Esophagus muscularis mucosa (tissue), 4 donors: ENCODE data around the gene FAM181A. TPM values are rescaled to one million over a fixed set of nuclear protein-coding genes. Genes with fewer than 3 reads are reported as not detected.

Source experiments
- DNase-seq: peaks from one replicate; pipeline ENCODE4 v3.0.0-alpha.2; 2017; ENCODE audit errors: extremely low spot score
- H3K27ac ChIP-seq, 4 donors: fragments of 200-600 bp; sonication (generic); replicated peaks in 1 of 4; 1 replicate in 3 of 4; 2 replicates in 1 of 4; pipeline ENCODE4 v1.5.1; 2016 to 2019; ENCODE audit warnings: mild to moderate bottlenecking in 1 of 4
- H3K27me3 ChIP-seq, 4 donors: fragments of 200-600 bp; sonication (generic); one replicate each; pipeline versions ENCODE4 v1.5.1 to v1.6.0; 2016 to 2019
- H3K36me3 ChIP-seq, 4 donors: fragments of 200-600 bp; sonication (generic); one replicate each; pipeline ENCODE4 v1.5.1; 2016 to 2019
- H3K4me1 ChIP-seq, 4 donors: fragments of 200-600 bp; sonication (generic); one replicate each; pipeline ENCODE4 v1.5.1; 2016 to 2019
- H3K4me3 ChIP-seq, 4 donors: fragments of 200-600 bp; sonication (generic); 1 replicate in 2 of 4; 2 replicates in 2 of 4; pipeline ENCODE4 v1.5.1; 2016 to 2019; ENCODE audit warnings: mild to moderate bottlenecking in 4 of 4, moderate library complexity in 1 of 4
- H3K9me3 ChIP-seq, 4 donors: fragments of 200-600 bp; sonication (generic); 1 replicate in 3 of 4; 2 replicates in 1 of 4; pipeline ENCODE4 v1.5.1; 2016 to 2019
- EP300 ChIP-seq: sonication (generic); formaldehyde crosslinking; IDR thresholded peaks from one replicate; pipeline ENCODE4 v1.6.1; 2017; ENCODE audit warnings: antibody characterized with exemption
- POLR2A ChIP-seq: fragments of 450-650 bp; IDR thresholded peaks from one replicate; pipeline ENCODE4 v1.6.1; 2017; ENCODE audit warnings: antibody characterized with exemption, moderate library complexity, mild to moderate bottlenecking, low read depth
- POLR2AphosphoS5 ChIP-seq, 2 donors: sonication (generic); formaldehyde crosslinking; IDR thresholded peaks; one replicate each; pipeline ENCODE4 v1.6.1; 2017; ENCODE audit warnings: antibody characterized with exemption in 2 of 2
- WGBS: methylation state at CpG from one replicate; pipeline ENCODE4 v1.1.5; 2018; 5-methylcytosine and 5-hydroxymethylcytosine counted together
- intact Hi-C: fragments of 100-400 bp; cut with DNase I; formaldehyde crosslinking; loops from one replicate; pipeline ENCODE4 v1.15.1; 2023
- total RNA-seq, 4 donors: library from RNA; depleted of rRNA; stranded (reverse); fragments of >200 nt; gene quantifications; one replicate each; pipeline versions ENCODE4 v1.1.0 to v1.2.1, GENCODE V29; 2016
- TF ChIP-seq, protein P1 (sequence below), 3 experiments: fragments of 200-600 bp in 2 of 3; fragments of 450-650 bp in 1 of 3; sonication (generic) in 2 of 3; IDR thresholded peaks; one replicate each; pipeline ENCODE4 v1.5.1; 2017 to 2019; ENCODE audit warnings: antibody characterized with exemption in 3 of 3, mild to moderate bottlenecking in 2 of 3, moderate library complexity in 1 of 3

FAM181A gene
- total RNA-seq, 4 donors from 2014 or later, result not detected

DNA sequence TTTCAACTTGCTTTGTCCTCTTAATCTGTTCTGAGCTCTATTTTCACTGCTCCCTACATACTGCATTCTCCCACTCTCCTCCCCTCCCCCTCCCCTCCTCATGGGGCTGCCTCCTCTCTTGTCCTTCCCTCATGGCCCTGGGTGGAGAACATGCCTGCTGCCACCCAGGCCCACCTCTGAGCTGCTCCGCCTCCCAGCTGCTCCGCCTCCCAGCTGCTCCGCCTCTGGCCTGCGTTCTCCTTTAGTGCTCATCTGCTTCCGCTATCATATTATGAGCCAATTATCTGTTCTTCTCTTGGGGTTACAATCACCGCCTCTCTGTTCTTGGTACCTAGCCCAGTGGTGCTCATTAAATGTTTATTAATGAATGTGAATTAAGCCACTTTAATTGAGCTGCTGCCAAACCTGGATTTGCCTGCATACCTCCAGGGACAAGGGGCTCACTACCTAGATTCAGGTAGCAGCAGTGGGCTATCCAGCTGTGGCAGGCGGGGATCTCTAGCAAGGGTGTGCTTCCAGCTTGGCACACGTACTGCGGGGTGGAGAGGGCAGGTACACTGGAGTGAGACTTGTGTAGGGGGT lies 32.0 kb upstream of the FAM181A start:
- no peaks in the 10 kb centered on the region for H3K27me3 ChIP-seq
- no peaks in the 10 kb centered on the region for H3K36me3 ChIP-seq
- WGBS, result 93% methylated on average over 9 of the region's 9 CpGs
- DNase-seq, result no peak
- peaks cover 12 to 18% (median 17%) of the 10 kb centered on the region in 4 donors for H3K4me1 ChIP-seq
- H3K9me3 ChIP-seq, result no peaks in the 10 kb centered on the region
- H3K4me3 ChIP-seq, result no peak overlapping the region
- TF ChIP-seq EP300 (no peak), POLR2A (no peak), POLR2AphosphoS5 (IDR thresholded peaks at IDR 0.05) (no peak)
- TF ChIP-seq, protein P1, sequence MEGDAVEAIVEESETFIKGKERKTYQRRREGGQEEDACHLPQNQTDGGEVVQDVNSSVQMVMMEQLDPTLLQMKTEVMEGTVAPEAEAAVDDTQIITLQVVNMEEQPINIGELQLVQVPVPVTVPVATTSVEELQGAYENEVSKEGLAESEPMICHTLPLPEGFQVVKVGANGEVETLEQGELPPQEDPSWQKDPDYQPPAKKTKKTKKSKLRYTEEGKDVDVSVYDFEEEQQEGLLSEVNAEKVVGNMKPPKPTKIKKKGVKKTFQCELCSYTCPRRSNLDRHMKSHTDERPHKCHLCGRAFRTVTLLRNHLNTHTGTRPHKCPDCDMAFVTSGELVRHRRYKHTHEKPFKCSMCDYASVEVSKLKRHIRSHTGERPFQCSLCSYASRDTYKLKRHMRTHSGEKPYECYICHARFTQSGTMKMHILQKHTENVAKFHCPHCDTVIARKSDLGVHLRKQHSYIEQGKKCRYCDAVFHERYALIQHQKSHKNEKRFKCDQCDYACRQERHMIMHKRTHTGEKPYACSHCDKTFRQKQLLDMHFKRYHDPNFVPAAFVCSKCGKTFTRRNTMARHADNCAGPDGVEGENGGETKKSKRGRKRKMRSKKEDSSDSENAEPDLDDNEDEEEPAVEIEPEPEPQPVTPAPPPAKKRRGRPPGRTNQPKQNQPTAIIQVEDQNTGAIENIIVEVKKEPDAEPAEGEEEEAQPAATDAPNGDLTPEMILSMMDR (IDR thresholded peaks at IDR 0.05), result no peak
- intact Hi-C loops, result no loop called here
- H3K27ac ChIP-seq, result no peak overlapping the region

DNA sequence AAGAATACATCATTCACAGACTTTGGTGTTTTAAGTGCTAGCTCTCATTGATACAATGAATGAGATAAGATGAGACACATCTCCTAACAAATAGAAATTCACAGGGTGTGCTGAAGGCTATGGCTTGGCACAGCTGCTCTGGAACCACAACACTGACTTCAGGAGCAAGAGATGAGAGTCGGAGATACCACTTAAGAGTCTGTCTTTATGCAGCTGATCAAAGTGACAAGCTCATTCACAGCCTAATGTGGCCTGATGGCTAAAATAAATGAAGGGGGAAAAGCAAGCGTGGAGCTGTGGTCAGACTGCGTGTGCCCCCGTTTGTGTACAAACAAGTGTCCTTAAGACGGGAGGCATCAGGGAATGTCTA lies 29.7 kb upstream of the FAM181A start:
- H3K27me3 ChIP-seq, result peaks cover 0 to under 1% (median 0%) of the 10 kb centered on the region in 4 donors
- 89% methylated on average over 5 of the region's 5 CpGs for WGBS
- no peak overlapping the region for H3K27ac ChIP-seq
- H3K9me3 ChIP-seq, result no peaks in the 10 kb centered on the region
- no peaks in the 10 kb centered on the region for H3K36me3 ChIP-seq
- intact Hi-C loops, result no loop called here
- DNase-seq, result no peak
- H3K4me3 ChIP-seq, result no peak overlapping the region
- TF ChIP-seq POLR2AphosphoS5 (IDR thresholded peaks at IDR 0.05), result no peak
- TF ChIP-seq, protein P1 (IDR thresholded peaks at IDR 0.05), result no peak
- TF ChIP-seq EP300, result no peak
- TF ChIP-seq POLR2A, result no peak
- peaks cover 12 to 17% (median 17%) of the 10 kb centered on the region in 4 donors for H3K4me1 ChIP-seq

- H3K27ac ChIP-seq, result no peak overlapping the region
- intact Hi-C loops, result no loop called here
- 87% methylated on average over 10 of the region's 15 CpGs for WGBS
- TF ChIP-seq POLR2AphosphoS5 (IDR thresholded peaks at IDR 0.05), result no peak
- TF ChIP-seq, protein P1 (IDR thresholded peaks at IDR 0.05), result no peak
- H3K4me3 ChIP-seq, result no peak overlapping the region
- no peaks in the 10 kb centered on the region for H3K36me3 ChIP-seq
- peaks cover 7 to 11% (median 10%) of the 10 kb centered on the region in 4 donors for H3K4me1 ChIP-seq
- DNase-seq, result no peak
- peaks cover 0 to 7% (median 0%) of the 10 kb centered on the region in 4 donors for H3K27me3 ChIP-seq
- H3K9me3 ChIP-seq, result no peaks in the 10 kb centered on the region
Measured at GRCh38 chr14:93898081-93898611, 29.0 kb upstream of the FAM181A start.

DNA sequence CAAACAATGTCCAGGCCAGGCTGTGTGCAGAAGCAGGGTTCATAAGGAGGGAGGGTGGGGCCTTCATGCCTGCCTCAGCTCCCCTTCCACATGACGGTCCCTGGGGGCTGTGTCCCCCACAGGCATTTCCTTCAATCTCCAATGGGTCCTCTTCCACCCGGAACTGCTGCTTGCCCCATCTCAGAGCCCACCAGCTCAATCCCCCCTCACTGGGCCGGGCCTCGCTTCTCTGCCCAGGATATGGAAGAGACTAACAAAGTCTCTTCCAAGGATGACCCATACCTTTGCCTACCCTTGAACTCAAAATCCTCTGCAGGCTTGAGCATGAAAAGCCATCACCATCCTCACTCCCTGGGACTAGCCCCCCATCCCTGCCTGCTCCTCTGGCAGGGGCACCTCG lies 28.4 kb upstream of the FAM181A start:
- intact Hi-C loops, result no loop called here
- Histone ChIP-seq H3K9me3 (no peaks in the 10 kb centered on the region), H3K36me3 (no peaks in the 10 kb centered on the region), H3K4me1 (peaks cover 1 to 5% (median 4%) of the 10 kb centered on the region in 4 donors), H3K27ac (no peak overlapping the region), H3K27me3 (peaks cover 0 to 13% (median 0%) of the 10 kb centered on the region in 4 donors), H3K4me3 (no peak overlapping the region)
- no peak for DNase-seq
- 68% methylated on average over 5 of the region's 5 CpGs for WGBS
- TF ChIP-seq POLR2A, result no peak
- TF ChIP-seq, protein P1 (IDR thresholded peaks at IDR 0.05), result no peak
- TF ChIP-seq POLR2AphosphoS5 (IDR thresholded peaks at IDR 0.05), result no peak
- TF ChIP-seq EP300, result no peak

DNA sequence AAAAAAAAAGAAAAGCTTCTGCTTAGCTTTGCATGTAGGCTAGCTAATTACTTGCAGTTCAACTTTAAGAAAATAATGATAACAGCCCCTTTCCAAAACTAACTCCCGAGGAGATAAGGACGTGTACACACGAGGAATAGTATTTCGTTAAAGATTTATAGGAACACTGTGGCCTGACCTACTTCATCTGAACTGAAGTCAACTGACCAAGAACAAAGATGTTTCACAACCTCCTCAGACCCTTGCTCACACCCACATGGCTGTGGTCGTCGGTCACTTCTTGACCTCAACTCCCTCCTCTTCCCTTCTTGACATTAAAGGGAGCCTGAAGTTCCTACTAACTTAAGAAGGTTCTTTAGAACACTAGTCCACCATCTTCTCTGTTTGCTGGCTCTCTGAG lies 25.3 kb upstream of the FAM181A start:
- Histone ChIP-seq H3K27ac (no peak overlapping the region), H3K9me3 (no peaks in the 10 kb centered on the region), H3K27me3 (peaks cover 0 to 14% (median 0%) of the 10 kb centered on the region in 4 donors), H3K4me3 (no peak overlapping the region), H3K4me1 (peaks cover 0 to 4% (median 0%) of the 10 kb centered on the region in 4 donors), H3K36me3 (no peaks in the 10 kb centered on the region)
- WGBS, result 72% methylated on average over 6 of the region's 6 CpGs
- intact Hi-C loops, result no loop called here
- TF ChIP-seq POLR2AphosphoS5 (IDR thresholded peaks at IDR 0.05) (no peak), EP300 (no peak)
- no peak for DNase-seq
